ENCODE measurements around the gene KRT37.
"Not testable (repeated sequence)": the region's sequence is repeated elsewhere in the genome, so short reads cannot be mapped to it uniquely, and the experiment has no call there.

Gene KRT37

DNA sequence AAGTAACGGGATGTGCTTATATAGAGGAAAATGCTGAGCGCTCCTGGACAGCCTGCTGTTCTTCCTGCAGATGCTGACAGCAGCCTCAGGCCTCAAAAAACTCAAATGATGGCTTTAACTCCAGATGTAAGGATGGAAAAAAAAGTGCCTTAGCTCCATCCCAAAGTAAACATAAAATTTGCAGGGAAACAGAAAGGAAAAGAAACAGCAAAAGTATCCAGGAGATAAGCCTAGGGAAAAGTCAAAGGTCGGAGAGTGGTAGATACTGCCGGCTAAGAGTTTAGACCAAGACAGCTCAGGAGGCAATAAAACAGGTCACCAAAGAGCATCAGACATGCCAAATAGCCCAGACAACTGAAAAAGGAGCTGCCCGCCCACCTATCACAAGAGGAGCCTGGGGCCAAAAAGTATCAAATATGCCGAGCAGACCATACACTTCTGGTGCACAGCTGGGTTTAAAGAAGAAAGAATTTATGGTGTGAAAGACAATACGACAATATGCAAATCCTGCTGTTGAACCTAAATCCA lies 33.9 kb downstream of the KRT37 start:
- DNase-seq (ENCODE audit: low read depth), result no peak
- H3K4me3 ChIP-seq (ENCODE audit: low read depth, low read length), result no peak overlapping the region
- in situ Hi-C loops (cut with HindIII; ENCODE audit: low sequenced_read_pairs), result no loop called here
- TF ChIP-seq, protein P1, sequence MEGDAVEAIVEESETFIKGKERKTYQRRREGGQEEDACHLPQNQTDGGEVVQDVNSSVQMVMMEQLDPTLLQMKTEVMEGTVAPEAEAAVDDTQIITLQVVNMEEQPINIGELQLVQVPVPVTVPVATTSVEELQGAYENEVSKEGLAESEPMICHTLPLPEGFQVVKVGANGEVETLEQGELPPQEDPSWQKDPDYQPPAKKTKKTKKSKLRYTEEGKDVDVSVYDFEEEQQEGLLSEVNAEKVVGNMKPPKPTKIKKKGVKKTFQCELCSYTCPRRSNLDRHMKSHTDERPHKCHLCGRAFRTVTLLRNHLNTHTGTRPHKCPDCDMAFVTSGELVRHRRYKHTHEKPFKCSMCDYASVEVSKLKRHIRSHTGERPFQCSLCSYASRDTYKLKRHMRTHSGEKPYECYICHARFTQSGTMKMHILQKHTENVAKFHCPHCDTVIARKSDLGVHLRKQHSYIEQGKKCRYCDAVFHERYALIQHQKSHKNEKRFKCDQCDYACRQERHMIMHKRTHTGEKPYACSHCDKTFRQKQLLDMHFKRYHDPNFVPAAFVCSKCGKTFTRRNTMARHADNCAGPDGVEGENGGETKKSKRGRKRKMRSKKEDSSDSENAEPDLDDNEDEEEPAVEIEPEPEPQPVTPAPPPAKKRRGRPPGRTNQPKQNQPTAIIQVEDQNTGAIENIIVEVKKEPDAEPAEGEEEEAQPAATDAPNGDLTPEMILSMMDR (IDR thresholded peaks at IDR 0.05; ENCODE audit: low read depth, low read length, missing control alignments), result no peak

GRCh38 chr17:41387670-41388069 lies 36.7 kb downstream of the KRT37 start:
- DNase-seq (ENCODE audit: low read depth), result no peak
- no peak overlapping the region for H3K4me3 ChIP-seq (ENCODE audit: low read depth, low read length)
- TF ChIP-seq, protein P1 (IDR thresholded peaks at IDR 0.05; ENCODE audit: low read depth, low read length, missing control alignments), result no peak
- in situ Hi-C loops (cut with HindIII; ENCODE audit: low sequenced_read_pairs), result no loop called here

- in situ Hi-C loops (cut with HindIII; ENCODE audit: low sequenced_read_pairs), result no loop called here
- DNase-seq (ENCODE audit: low read depth), result no peak
- TF ChIP-seq, protein P1 (IDR thresholded peaks at IDR 0.05; ENCODE audit: low read depth, low read length, missing control alignments), result no peak
- H3K4me3 ChIP-seq (ENCODE audit: low read depth, low read length), result no peak overlapping the region
Measured at GRCh38 chr17:41386227-41386626, 38.2 kb downstream of the KRT37 start.

DNA sequence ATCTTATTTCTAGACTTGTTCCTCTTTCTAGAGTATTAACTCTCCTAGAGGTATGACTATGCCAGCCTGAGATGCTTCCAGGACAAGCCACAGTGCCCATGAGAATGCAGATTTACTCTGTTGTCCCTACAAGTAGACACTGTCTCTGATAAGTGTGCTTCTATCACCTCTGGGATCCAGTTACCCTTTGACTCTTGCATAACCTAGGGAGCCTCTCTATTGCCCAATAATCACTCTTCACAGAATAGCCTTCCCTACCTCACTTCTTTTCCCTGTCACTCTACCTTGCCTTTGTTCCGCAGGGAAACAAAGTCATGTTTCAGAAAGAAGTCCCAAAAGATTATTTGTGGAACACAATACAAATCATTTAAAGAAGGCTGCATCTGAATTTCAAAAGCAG lies 40.7 kb downstream of the KRT37 start:
- in situ Hi-C loops (cut with HindIII; ENCODE audit: low sequenced_read_pairs), result no loop called here
- DNase-seq (ENCODE audit: low read depth), result no peak

GRCh38 chr17:41382394-41382793 lies 42.0 kb downstream of the KRT37 start:
- TF ChIP-seq, protein P1 (IDR thresholded peaks at IDR 0.05; ENCODE audit: low read depth, low read length, missing control alignments), result no peak
- in situ Hi-C loops (cut with HindIII; ENCODE audit: low sequenced_read_pairs), result no loop called here
- H3K4me3 ChIP-seq (ENCODE audit: low read depth, low read length), result no peak overlapping the region
- no peak for DNase-seq (ENCODE audit: low read depth)

More for the DNA sequence above, 40.7 kb downstream of the KRT37 start:
- TF ChIP-seq, protein P1 (IDR thresholded peaks at IDR 0.05; ENCODE audit: low read depth, low read length, missing control alignments), result no peak
- H3K4me3 ChIP-seq (ENCODE audit: low read depth, low read length), result no peak overlapping the region

- DNase-seq (ENCODE audit: low read depth); H3K4me3 ChIP-seq (ENCODE audit: low read depth, low read length); in situ Hi-C loops (cut with HindIII; ENCODE audit: low sequenced_read_pairs): not testable (repeated sequence)
Measured at GRCh38 chr17:41381943-41382342, 42.4 kb downstream of the KRT37 start, which contains the start of gene KRT34. Gene KRT34, minus strand, starts transcription at chr17:41382306. Its CDS starts 60 bp downstream, at chr17:41382246.

GRCh38 chr17:41380091-41380490 lies 44.3 kb downstream of the KRT37 start:
- H3K4me3 ChIP-seq (ENCODE audit: low read depth, low read length); DNase-seq (ENCODE audit: low read depth); in situ Hi-C loops (cut with HindIII; ENCODE audit: low sequenced_read_pairs): not testable (repeated sequence)

DNA sequence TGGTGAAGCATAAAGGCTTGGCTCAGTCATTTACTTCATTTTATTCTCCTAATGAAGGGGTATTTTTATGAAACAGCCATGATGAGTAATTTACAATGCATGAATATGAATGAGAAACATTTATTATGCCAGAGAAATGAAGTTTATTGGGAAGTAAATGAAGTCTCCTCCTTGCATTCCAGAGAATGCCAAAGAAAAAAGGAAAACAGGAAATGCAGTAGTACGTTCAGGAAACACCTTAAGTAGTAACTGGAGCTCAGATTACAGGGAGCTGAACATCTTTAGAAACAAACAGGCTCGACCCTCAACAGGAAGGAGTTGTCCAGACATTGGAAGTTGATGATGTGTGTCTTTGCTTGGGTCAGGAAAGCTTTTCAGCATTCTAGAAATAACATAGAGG lies 46.8 kb downstream of the KRT37 start:
- TF ChIP-seq, protein P1 (IDR thresholded peaks at IDR 0.05; ENCODE audit: low read depth, low read length, missing control alignments), result no peak
- in situ Hi-C loops (cut with HindIII; ENCODE audit: low sequenced_read_pairs), result no loop called here
- no peak overlapping the region for H3K4me3 ChIP-seq (ENCODE audit: low read depth, low read length)
- no peak for DNase-seq (ENCODE audit: low read depth)

Data from astrocyte of the cerebellum (primary cell).